Activated CD4-positive, alpha-beta T cell treated with anti-CD3 and anti-CD28 coated beads, Interleukin-2, amount 50 U/mL, for 24 hours (primary cell): ENCODE data around the gene CT47A7.
"Not testable (repeated sequence)": the region's sequence is repeated elsewhere in the genome, so short reads cannot be mapped to it uniquely, and the experiment has no call there.

Source experiments
- DNase-seq, 2 donors: peaks; one replicate each; pipeline ENCODE4 v3.0.0-alpha.2; 2020; ENCODE audit warnings: low read depth in 1 of 2, low spot score in 1 of 2

The CT47A7 gene

GRCh38 chrX:120956500-120956899 is at the start of gene CT47A7:
CT47A7 (minus strand) TSS chrX:120956600; CDS start chrX:120956345, 255 bp downstream.
- not testable (repeated sequence) for DNase-seq

GRCh38 chrX:121000589-121000988 is 44.2 kb upstream of the CT47A7 start:
- no peak for DNase-seq

- no peak for DNase-seq
Observed at GRCh38 chrX:120999413-120999812, 43.0 kb upstream of the CT47A7 start.

- DNase-seq: not testable (repeated sequence)
Observed at GRCh38 chrX:120985660-120986059, 29.3 kb upstream of the CT47A7 start, which contains the start of gene CT47A1. CT47A1 (minus strand) TSS chrX:120985760; CDS start chrX:120985529, 231 bp downstream.
